ENCODE results near the gene HEPACAM. TPM values are rescaled to one million over a fixed set of nuclear protein-coding genes. Genes with fewer than 3 reads are reported as not detected.
A peak's percentile ranks its signal among the peaks of the same experiment; 100 is the strongest.

Gene HEPACAM
- total RNA-seq, 1 donor from 2014 or later = not detected

GRCh38 chr11:124955035-124955434, 19.2 kb upstream of the HEPACAM start:
- Mint-ChIP-seq H3K9me3 (no peaks in the 10 kb centered on the region), H3K27me3 (ENCODE audit: low read depth) (no peaks in the 10 kb centered on the region), H3K4me1 (no peaks in the 10 kb centered on the region), H3K36me3 (ENCODE audit: low read depth) (no peaks in the 10 kb centered on the region), H3K27ac (ENCODE audit: unreplicated experiment) (no peak overlapping the region), H3K4me3 (no peak overlapping the region)
- no peak for DNase-seq (ENCODE audit: low read depth, low spot score)
- no peak for TF ChIP-seq CTCF (conservative IDR thresholded peaks at IDR 0.05)

GRCh38 chr11:124954590-124954955, 18.7 kb upstream of the HEPACAM start:
- TF ChIP-seq CTCF (conservative IDR thresholded peaks at IDR 0.05) = no peak
- Mint-ChIP-seq H3K27me3 (ENCODE audit: low read depth) (no peaks in the 10 kb centered on the region), H3K27ac (ENCODE audit: unreplicated experiment) (no peak overlapping the region), H3K4me3 (no peak overlapping the region), H3K36me3 (ENCODE audit: low read depth) (no peaks in the 10 kb centered on the region), H3K4me1 (no peaks in the 10 kb centered on the region), H3K9me3 (no peaks in the 10 kb centered on the region)
- no peak for DNase-seq (ENCODE audit: low read depth, low spot score)

- no peak within 1 kb of the TSS for H3K4me3 Mint-ChIP-seq
- TF ChIP-seq CTCF (conservative IDR thresholded peaks at IDR 0.05) = no peak
- H3K27me3 Mint-ChIP-seq (ENCODE audit: low read depth) = peaks cover 4% of the 10 kb centered on the region
- no peaks in the 10 kb centered on the region for H3K9me3 Mint-ChIP-seq
- no peak within 1 kb of the TSS for H3K27ac Mint-ChIP-seq (ENCODE audit: unreplicated experiment)
- peak; percentile 92 for DNase-seq (ENCODE audit: low read depth, low spot score)
- H3K4me1 Mint-ChIP-seq = no peaks in the 10 kb centered on the region
- H3K36me3 Mint-ChIP-seq (ENCODE audit: low read depth) = no peaks in the 10 kb centered on the region
Measured at GRCh38 chr11:124953753-124954589, 18.1 kb upstream of the HEPACAM start, which contains the start of gene CCDC15. Gene CCDC15 (plus strand): TSS chr11:124954202. CDS start chr11:124954733, 531 bp downstream.

- Mint-ChIP-seq H3K4me1 (no peaks in the 10 kb centered on the region), H3K4me3 (no peak overlapping the region), H3K36me3 (ENCODE audit: low read depth) (peaks cover 5% of the 10 kb centered on the region), H3K27me3 (ENCODE audit: low read depth) (peaks cover 7% of the 10 kb centered on the region), H3K27ac (ENCODE audit: unreplicated experiment) (no peak overlapping the region), H3K9me3 (peaks cover 3% of the 10 kb centered on the region)
- no peak for TF ChIP-seq CTCF (conservative IDR thresholded peaks at IDR 0.05)
- DNase-seq (ENCODE audit: low read depth, low spot score) = no peak
Measured at GRCh38 chr11:124951341-124951740, 15.5 kb upstream of the HEPACAM start.

GRCh38 chr11:124950601-124951330, 14.9 kb upstream of the HEPACAM start:
- no peak for DNase-seq (ENCODE audit: low read depth, low spot score)
- no peak for TF ChIP-seq CTCF (conservative IDR thresholded peaks at IDR 0.05)
- H3K27me3 Mint-ChIP-seq (ENCODE audit: low read depth) = peaks cover 7% of the 10 kb centered on the region
- H3K4me3 Mint-ChIP-seq = no peak overlapping the region
- H3K9me3 Mint-ChIP-seq = peaks cover 3% of the 10 kb centered on the region
- H3K4me1 Mint-ChIP-seq = no peaks in the 10 kb centered on the region
- H3K27ac Mint-ChIP-seq (ENCODE audit: unreplicated experiment) = no peak overlapping the region
- peaks cover 5% of the 10 kb centered on the region for H3K36me3 Mint-ChIP-seq (ENCODE audit: low read depth)
